HG02852 (cell line): ENCODE measurements around the gene RNF5.

ENCODE experiments used
- ATAC-seq: cut with Tn5 transposase; IDR thresholded peaks from one replicate; pipeline ENCODE4 v1.9.1; 2021; ENCODE audit warnings: mild to moderate bottlenecking, moderate library complexity; ENCODE audit not compliant: unreplicated experiment

Gene RNF5

DNA sequence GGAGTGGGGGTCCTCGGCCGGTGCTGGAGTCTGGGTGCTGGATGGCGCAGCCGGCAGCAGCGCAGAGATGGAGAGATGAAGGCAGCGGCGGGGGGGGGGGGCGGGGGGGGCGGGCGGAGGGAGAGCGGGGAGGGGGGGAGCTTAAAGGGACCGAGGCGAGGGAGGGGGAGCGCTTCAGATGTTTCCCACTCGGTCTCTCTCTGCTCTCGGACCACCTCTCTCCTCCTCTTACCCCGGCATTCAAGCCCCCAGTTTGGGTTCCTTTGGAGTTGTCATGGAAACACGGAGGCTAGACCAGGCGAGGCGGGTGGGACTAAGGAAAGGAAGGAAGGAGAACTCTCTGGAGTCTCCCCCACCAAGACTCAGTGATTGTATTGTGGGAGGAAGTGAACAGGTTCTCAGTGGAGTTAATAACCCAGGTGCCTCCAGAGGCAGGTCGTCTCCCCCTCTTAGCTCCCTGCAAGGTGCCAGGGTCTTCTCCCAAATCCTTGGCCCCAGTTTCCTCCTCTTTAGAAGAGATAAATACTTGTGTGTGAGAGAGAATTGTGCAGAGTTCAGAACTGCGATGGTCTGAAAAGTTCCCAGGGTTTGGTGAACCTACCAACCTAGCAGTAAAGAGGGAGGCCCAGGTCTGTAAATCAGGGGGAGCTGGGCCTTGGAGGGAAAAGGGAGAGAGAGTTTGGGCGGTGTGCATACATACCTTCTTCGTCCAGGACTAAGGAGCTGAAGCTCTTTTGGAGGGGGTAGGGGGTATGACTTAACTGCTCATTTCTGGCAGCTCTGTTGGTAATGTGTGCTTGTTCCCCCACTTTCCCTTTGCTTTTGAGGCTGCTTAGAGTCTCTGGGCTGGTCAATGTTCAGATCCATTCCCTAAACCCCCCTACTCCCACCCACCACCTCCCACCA is 26.1 kb upstream of the RNF5 start, which contains the start of gene PRRT1:
PRRT1 (minus strand) TSS at position 77 of the 906 bp plus-strand sequence. CDS start 112 bp downstream, outside the sequence.
- no peak for ATAC-seq

GRCh38 chr6:32152769-32153563 is 25.2 kb upstream of the RNF5 start:
- no peak for ATAC-seq

DNA sequence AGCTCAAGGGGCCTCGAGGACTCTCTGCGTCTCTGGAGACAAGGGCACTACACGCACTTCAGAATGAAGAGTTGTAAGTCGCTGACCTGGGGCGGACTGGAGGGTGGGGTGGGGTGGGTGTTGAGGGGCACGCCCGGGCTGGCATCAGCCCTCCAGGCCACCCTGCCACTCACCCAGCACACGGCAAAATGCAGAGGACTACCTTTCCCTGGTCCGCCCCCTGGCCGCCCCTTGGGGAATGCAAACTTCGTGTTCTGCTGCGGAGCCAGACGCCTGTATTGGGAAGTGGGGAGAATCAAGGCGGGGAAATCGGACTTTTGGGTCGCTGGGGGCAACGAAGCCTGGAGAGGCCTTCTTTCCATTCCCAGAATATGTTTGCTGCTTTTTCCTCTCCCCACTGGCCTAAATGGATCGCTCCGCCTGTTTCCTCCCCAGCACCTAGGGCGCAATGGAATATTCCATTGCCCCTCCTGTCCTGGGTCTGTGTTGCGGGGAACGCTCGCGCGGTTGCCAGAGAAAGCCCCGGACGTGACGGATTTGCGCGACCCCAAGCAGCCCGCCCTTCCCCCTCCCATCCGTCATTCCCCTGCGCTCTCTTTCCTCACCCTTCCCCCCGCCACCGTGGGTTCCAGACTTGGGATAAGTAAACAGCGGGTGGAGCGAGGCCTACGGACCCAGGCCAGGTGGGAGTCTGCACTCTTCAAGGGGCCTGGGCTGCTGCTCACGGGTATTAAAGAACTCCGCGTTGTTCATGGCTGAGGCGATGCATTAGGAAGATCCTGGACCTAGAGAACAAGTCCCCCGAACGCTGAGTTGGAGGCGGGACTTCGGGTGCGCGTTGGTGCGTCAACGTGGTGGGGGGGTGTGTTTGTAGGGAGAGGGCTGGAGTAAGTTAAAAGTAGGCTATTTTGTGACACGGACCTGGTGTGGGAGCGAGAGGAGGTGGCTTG is 24.4 kb upstream of the RNF5 start, which contains the start of gene PPT2:
PPT2 (plus strand) TSS at position 578 of the 950 bp plus-strand sequence. CDS start 454 bp downstream, outside the sequence.
- ATAC-seq: no peak

DNA sequence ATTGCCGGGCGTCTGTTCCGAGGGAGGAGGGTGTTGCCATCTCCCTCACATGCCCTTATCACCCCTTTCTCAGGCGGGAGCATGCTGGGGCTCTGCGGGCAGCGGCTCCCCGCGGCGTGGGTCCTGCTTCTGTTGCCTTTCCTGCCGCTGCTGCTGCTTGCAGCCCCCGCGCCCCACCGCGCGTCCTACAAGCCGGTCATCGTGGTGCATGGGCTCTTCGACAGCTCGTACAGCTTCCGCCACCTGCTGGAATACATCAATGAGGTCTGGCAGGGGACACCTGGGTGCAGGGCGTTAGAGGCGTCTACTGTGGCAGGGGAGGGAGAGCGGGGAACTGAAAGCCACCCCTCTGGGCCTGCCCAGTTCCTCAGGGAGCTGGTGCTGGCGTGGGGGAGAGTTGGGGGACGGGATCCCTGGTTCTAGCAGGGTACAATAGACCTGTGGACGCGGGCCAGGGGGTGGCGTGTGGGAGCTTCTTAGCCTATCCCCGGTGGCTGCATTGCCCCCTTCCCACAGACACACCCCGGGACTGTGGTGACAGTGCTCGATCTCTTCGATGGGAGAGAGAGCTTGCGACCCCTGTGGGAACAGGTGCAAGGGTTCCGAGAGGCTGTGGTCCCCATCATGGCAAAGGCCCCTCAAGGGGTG is 23.6 kb upstream of the RNF5 start:
- ATAC-seq: no peak

DNA sequence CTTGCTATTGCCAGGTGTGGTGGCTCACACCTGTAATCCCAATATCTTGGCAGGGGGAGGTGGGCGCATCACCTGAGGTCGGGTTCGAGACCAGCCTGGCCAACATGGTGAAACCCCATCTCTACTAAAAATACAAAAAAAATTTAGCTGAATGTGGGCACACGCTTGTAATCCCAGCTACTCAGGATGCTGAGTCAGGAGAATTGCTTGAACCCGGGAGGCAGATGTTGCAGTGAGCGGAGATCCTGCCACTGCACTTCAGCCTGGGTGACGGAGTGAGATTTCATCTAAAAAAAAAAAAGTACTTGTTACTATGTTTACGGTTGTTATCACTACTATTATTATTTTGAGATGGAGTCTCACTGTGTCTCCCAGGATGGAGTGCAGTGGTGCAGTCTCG is 21.3 kb upstream of the RNF5 start:
- no peak for ATAC-seq

- no peak for ATAC-seq
These were observed 20.2 kb upstream of the RNF5 start for GRCh38 chr6:32158052-32158451.

- no peak for ATAC-seq
These were observed 14.5 kb upstream of the RNF5 start for GRCh38 chr6:32163559-32164258.

GRCh38 chr6:32164295-32164694 is 13.9 kb upstream of the RNF5 start, which contains the start of gene EGFL8:
Gene EGFL8, plus strand, starts transcription at chr6:32164595. Its CDS starts 1,571 bp downstream, at chr6:32166166.
- ATAC-seq: no peak

GRCh38 chr6:32166411-32167061 is 11.7 kb upstream of the RNF5 start:
- no peak for ATAC-seq

DNA sequence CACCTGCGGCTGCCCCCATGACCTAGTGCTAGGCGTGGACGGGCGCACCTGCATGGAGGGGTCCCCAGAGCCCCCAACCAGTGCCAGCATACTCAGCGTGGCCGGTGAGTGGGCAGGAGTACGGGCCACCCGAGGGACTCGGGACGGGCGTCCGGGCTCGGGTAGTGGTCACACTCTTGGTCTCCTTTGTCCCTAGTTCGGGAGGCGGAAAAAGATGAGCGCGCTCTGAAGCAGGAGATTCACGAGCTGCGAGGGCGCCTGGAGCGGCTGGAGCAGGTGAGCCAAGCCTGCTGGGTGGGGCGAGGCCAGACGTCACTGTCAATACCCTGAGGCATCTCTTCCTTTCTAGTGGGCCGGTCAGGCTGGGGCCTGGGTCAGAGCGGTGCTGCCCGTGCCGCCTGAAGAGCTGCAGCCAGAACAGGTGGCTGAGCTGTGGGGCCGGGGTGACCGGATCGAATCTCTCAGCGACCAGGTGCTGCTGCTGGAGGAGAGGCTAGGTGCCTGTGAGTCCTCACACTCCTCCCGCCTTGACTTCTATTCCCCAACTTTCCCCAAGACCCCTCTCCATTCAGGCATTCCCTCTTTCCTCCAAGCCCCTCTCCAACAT is 10.9 kb upstream of the RNF5 start:
- no peak for ATAC-seq

GRCh38 chr6:32167761-32168262 is 10.4 kb upstream of the RNF5 start:
- no peak for ATAC-seq

DNA sequence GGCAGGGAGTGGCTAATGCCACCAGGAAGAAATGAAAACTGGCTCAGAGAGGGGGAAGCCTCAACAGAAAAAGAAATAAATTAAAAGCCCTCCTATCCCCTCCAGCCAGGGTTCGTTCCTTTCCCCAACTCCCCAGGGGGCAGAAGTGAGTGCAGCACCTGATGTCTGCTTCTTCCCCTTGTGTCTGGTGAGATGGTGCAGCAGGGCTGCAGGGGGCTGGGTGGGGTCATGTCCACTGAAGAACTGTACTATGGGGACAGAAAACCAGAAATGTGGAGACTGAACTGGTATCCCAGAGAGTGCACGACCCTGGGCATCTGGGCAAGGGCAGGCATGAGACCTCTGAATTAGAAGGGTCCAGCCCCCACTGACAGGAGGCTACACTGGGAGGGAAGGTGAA is 9.9 kb upstream of the RNF5 start:
- no peak for ATAC-seq

- no peak for ATAC-seq
These were observed 9.2 kb upstream of the RNF5 start for GRCh38 chr6:32168807-32169591.

- no peak for ATAC-seq
These were observed 7.9 kb upstream of the RNF5 start for GRCh38 chr6:32170294-32170693.

DNA sequence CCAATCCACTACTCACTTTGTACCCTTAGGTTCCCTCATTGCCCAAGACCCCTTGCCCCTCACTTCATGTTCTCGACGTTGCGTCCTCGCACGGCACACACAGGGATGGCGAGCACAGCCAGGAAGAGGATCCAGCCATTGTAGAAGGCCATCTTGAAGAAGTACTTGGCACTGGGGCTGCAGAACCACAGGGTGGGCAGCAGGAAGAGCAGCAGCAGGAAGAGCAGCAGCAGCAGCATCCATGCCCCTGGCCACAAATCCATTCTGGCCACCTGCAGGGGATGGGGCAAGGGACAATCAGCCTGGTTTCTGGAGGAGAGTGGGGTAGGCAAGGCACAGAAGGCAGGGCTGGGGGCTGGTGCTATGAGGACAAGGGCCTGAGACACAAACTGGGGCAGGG is 7.0 kb upstream of the RNF5 start:
- ATAC-seq: no peak

GRCh38 chr6:32173051-32173727 is 5.0 kb upstream of the RNF5 start:
- ATAC-seq: no peak

DNA sequence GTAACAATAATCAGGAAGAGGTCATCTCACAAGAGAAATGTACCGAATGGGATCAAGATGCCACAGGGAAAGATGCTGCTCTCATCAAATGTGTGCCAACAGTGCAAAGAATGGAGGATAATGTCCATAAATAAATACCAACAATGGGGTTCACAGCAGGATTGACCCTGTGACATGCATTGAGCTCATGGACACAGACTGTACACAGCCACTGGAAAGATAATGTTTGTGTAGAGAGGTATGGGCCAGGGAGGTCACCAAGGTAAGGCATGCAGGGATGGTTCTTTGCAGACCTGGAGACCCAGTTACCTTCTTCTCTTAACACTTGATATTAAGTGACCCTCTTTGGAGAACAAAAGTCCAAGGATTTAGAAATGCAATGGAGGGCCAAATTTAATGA is 3.8 kb upstream of the RNF5 start:
- no peak for ATAC-seq
